HG03342 (cell line): Measurements from ENCODE around the gene MAGI2.

ENCODE experiments used
- ATAC-seq: cut with Tn5 transposase; IDR thresholded peaks from one replicate; pipeline ENCODE4 v1.9.1; 2021; ENCODE audit warnings: mild to moderate bottlenecking, moderate library complexity; ENCODE audit not compliant: unreplicated experiment

The MAGI2 gene

GRCh38 chr7:78213402-78213801 is 1240.1 kb downstream of the MAGI2 start:
- no peak for ATAC-seq

- ATAC-seq = no peak
These were observed 1240.9 kb downstream of the MAGI2 start for GRCh38 chr7:78212476-78213060.

GRCh38 chr7:78207269-78207668 is 1246.2 kb downstream of the MAGI2 start:
- no peak for ATAC-seq

GRCh38 chr7:78206769-78207168 is 1246.7 kb downstream of the MAGI2 start:
- no peak for ATAC-seq

GRCh38 chr7:78203042-78203720 is 1250.3 kb downstream of the MAGI2 start:
- ATAC-seq = no peak

- ATAC-seq = no peak
These were observed 1254.7 kb downstream of the MAGI2 start for GRCh38 chr7:78198756-78199155.

- no peak for ATAC-seq
These were observed 1256.0 kb downstream of the MAGI2 start for GRCh38 chr7:78197447-78197846.

- no peak for ATAC-seq
These were observed 1258.2 kb downstream of the MAGI2 start for GRCh38 chr7:78195281-78195680.

- ATAC-seq = no peak
These were observed 1258.9 kb downstream of the MAGI2 start for GRCh38 chr7:78194611-78195010.

GRCh38 chr7:78191475-78192079 is 1261.9 kb downstream of the MAGI2 start:
- no peak for ATAC-seq

- no peak for ATAC-seq
These were observed 1263.7 kb downstream of the MAGI2 start for GRCh38 chr7:78189762-78190161.

- ATAC-seq = no peak
These were observed 1268.2 kb downstream of the MAGI2 start for GRCh38 chr7:78185149-78185745.

- ATAC-seq = no peak
These were observed 1269.2 kb downstream of the MAGI2 start for GRCh38 chr7:78184299-78184698.

- ATAC-seq = no peak
These were observed 1273.5 kb downstream of the MAGI2 start for GRCh38 chr7:78179827-78180477.

GRCh38 chr7:78179211-78179610 is 1274.3 kb downstream of the MAGI2 start:
- ATAC-seq = no peak

GRCh38 chr7:78178319-78178718 is 1275.1 kb downstream of the MAGI2 start:
- ATAC-seq = no peak

GRCh38 chr7:78176171-78176570 is 1277.3 kb downstream of the MAGI2 start:
- ATAC-seq = no peak

- ATAC-seq = no peak
These were observed 1278.0 kb downstream of the MAGI2 start for GRCh38 chr7:78175330-78176100.

GRCh38 chr7:78173666-78174065 is 1279.8 kb downstream of the MAGI2 start:
- no peak for ATAC-seq

- no peak for ATAC-seq
These were observed 1280.4 kb downstream of the MAGI2 start for GRCh38 chr7:78172933-78173591.
